Mucosa of rectum (tissue), 2 donors: ENCODE measurements around the gene CNDP2.
A peak's percentile ranks its signal among the peaks of the same experiment; 100 is the strongest.

ENCODE experiments used
- H3K27ac ChIP-seq, 2 donors: one replicate each; pipeline ENCODE4 v1.7.0; 2013; ENCODE audit warnings: inconsistent platforms in 2 of 2, low read depth in 2 of 2, low read length in 2 of 2
- H3K27me3 ChIP-seq, 2 donors: one replicate each; pipeline ENCODE4 v1.7.0; 2013; ENCODE audit warnings: low read length in 2 of 2; ENCODE audit not compliant: control insufficient read depth in 2 of 2, insufficient read depth in 2 of 2
- H3K36me3 ChIP-seq, 2 donors: one replicate each; pipeline ENCODE4 v1.7.0; 2013; ENCODE audit warnings: low read length in 2 of 2; ENCODE audit not compliant: control insufficient read depth in 2 of 2, insufficient read depth in 2 of 2
- H3K4me1 ChIP-seq, 2 donors: one replicate each; pipeline ENCODE4 v1.7.0; 2013; ENCODE audit warnings: low read length in 2 of 2, mild to moderate bottlenecking in 1 of 2; ENCODE audit not compliant: control insufficient read depth in 2 of 2, insufficient read depth in 2 of 2
- H3K4me3 ChIP-seq, 2 donors: one replicate each; pipeline ENCODE4 v1.7.0; 2013; ENCODE audit warnings: low read length in 2 of 2
- H3K9ac ChIP-seq, 2 donors: one replicate each; pipeline ENCODE4 v1.7.0; 2013; ENCODE audit warnings: low read length in 2 of 2, low read depth in 1 of 2, mild to moderate bottlenecking in 1 of 2
- H3K9me3 ChIP-seq, 2 donors: one replicate each; pipeline ENCODE4 v1.7.0; 2013; ENCODE audit warnings: low read length in 2 of 2; ENCODE audit not compliant: control insufficient read depth in 2 of 2
- donor health status: healthy.
- donor health status: Normal muscosa, but diverticular disease.

CNDP2 gene

DNA sequence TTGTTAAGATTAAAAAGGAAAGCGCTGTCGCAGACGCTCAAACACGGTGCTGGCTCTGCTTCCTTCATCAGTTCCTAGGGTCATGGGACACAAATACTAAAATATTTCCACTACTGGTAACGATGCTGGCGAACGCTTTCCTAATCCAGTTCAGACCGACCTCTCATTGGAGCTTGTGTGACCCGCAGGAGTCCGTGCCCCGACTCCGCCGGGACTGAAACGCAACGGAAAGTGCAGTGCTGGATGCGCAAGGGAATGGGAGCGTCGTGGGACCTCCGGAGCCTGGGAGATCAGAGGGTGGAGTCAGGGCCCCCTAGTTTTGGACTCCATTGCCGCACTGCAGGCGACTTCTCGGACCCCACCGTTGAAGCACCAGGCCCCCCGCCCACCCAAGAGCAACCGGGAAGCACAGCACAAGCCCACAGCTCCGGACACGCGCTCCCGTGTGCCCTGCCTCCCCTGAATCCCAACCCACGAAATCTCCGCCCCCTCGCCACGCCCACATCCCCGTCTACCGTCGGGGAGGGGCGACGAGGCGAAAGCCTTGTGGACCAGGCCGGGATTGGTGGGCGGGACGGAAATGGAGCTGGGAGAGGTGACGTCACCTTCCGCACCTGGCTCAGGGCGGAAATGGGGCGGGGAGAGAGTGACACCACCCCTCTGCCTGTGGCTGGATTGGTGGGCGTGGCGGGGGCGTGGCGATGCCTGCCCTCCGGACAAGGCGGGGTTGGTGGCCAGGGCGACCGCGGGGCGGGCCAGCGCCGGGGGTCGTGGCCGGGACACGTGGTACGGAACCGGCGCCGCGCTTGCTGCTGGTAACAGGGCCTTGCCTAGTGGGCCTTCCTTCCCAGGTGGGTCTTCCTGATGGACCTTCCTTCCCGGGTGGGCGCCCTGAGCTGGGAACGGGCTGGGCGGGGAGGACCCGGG lies at the start of gene CNDP2:
CNDP2 (plus strand) TSS at position 783 of the 927 bp plus-strand sequence. CDS start 3,611 bp downstream, outside the sequence.
- Histone ChIP-seq H3K9ac (peak within 1 kb of the TSS; percentile 95 to 97), H3K27me3 (no peaks in the 10 kb centered on the region), H3K36me3 (no peaks in the 10 kb centered on the region), H3K27ac (peak within 1 kb of the TSS; percentile 91 to 93), H3K9me3 (no peaks in the 10 kb centered on the region), H3K4me1 (peaks cover 27 to 30% of the 10 kb centered on the region in 2 donors), H3K4me3 (peak within 1 kb of the TSS; percentile 71 to 87)

- H3K4me3 ChIP-seq = no peak overlapping the region
- H3K4me1 ChIP-seq = peaks cover 0 to 8% of the 10 kb centered on the region in 2 donors
- no peak overlapping the region for H3K9ac ChIP-seq
- H3K9me3 ChIP-seq = no peaks in the 10 kb centered on the region
- H3K27ac ChIP-seq = no peak overlapping the region
- H3K36me3 ChIP-seq = no peaks in the 10 kb centered on the region
- H3K27me3 ChIP-seq = no peaks in the 10 kb centered on the region
Observed at GRCh38 chr18:74446631-74447403, 49.3 kb upstream of the CNDP2 start.

DNA sequence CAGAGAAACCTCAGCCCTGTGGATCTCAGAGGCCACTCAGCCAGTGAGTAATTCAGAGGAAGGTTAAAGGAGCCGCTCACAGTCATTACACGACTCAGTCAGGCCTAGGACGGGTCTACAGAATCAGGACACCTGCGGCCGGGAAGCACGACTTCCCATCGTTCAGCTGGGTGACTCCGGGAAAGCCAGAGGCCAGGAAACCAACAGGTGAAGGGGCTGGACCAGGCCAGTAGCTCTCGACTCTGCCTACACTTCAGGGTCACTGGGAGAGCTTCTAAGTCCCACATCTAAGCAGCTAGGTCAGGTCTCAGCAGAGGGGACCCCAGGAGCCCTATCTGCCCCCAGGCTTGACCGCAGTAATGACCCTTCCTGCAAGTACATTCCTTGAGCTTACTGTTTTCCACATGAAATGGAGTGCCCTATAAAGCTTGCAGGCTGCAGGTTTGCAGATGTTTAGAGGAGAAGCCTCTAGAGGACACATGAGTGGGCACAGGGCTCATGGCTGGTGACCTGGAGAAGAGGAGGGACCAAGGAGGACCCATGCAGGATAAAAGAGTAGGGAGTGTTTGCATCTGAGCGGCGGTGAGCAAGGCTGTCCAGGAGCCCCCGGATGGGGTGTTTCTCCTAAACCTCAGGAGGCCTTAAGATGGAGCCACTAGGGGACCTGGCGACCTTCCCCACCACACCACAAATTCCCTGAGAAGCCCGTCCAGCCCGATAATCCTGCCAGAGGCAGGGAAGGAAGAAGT lies 48.6 kb upstream of the CNDP2 start:
- no peaks in the 10 kb centered on the region for H3K27me3 ChIP-seq
- no peak overlapping the region for H3K4me3 ChIP-seq
- H3K9me3 ChIP-seq = no peaks in the 10 kb centered on the region
- H3K27ac ChIP-seq = no peak overlapping the region
- peaks cover 0 to 8% of the 10 kb centered on the region in 2 donors for H3K4me1 ChIP-seq
- H3K36me3 ChIP-seq = no peaks in the 10 kb centered on the region
- H3K9ac ChIP-seq = no peak overlapping the region

DNA sequence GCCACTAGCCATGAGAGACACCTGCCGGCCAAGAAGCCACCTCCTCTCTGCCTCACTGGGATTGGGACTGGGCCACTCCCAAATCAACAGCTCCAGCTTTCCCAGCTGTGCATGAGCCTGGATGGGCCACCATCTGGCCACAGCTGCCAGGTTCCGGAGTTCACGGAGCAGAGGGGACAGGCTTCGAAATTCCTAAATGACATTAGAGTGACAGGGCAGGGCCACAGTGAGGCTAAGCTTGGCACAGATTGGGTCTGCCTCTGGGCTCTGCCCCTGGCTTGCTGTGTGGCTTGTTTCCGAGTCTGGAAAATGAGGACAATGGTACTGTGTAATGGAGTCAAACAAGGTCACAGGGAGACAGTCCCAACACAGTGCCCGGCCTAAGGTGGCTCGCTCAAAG lies 45.5 kb upstream of the CNDP2 start:
- no peak overlapping the region for H3K27ac ChIP-seq
- H3K4me3 ChIP-seq = no peak overlapping the region
- H3K4me1 ChIP-seq = peaks cover 0 to 8% of the 10 kb centered on the region in 2 donors
- H3K27me3 ChIP-seq = peaks cover 0 to 8% of the 10 kb centered on the region in 2 donors
- H3K9me3 ChIP-seq = no peaks in the 10 kb centered on the region
- no peaks in the 10 kb centered on the region for H3K36me3 ChIP-seq
- H3K9ac ChIP-seq = no peak overlapping the region

DNA sequence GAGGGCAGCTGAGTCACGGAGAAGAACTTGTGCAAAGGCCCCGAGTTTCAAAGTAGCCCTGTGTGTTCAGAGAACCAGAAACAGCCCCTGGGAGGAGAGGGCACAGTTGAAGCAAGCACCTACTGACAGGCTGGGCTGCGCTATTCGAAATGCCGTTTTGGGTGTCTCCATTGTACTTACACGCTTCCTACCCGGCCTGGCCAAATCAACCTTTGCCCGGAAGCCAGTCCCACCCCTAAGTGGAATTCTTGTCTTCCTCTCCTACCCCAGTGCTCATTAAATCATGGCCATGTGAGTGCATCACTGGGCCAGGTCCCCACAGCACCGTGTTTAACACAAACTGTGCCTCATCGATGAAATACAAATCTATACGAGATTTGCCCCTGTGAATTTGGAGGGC lies 45.0 kb upstream of the CNDP2 start:
- Histone ChIP-seq H3K27ac (no peak overlapping the region), H3K9me3 (no peaks in the 10 kb centered on the region), H3K27me3 (peaks cover 0 to 11% of the 10 kb centered on the region in 2 donors), H3K4me3 (no peak overlapping the region), H3K4me1 (peaks cover 0 to 10% of the 10 kb centered on the region in 2 donors), H3K9ac (no peak overlapping the region), H3K36me3 (no peaks in the 10 kb centered on the region)

DNA sequence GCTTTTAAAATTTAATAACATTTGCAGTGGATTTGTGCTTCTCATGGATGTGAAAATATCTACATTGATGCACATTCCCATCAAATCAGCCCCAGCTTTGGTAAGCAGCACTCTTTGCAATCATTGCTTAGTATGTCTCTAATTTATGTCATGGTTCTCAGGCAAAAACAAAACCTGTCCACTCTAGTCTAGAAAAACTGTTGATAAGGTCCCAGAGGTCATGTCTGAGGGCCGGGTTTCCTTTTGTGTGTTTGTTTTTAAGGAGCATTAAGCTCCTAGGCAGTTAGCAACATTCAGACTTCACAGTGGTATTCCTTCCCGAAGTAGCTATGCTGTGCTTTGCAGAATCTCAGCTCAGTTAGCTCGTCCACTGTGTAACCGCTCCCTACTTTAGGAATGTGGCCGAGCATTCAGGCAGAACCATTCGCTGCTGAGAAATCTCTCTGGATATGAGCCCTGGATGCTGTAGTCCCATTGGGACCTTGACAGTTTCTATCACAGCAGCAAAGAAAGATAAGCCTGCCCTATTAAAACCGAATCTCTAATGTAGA lies 43.1 kb upstream of the CNDP2 start:
- H3K9me3 ChIP-seq = no peaks in the 10 kb centered on the region
- H3K27me3 ChIP-seq = peaks cover 11 to 18% of the 10 kb centered on the region in 2 donors
- H3K36me3 ChIP-seq = no peaks in the 10 kb centered on the region
- H3K27ac ChIP-seq = no peak overlapping the region
- H3K4me1 ChIP-seq = peaks cover 0 to 10% of the 10 kb centered on the region in 2 donors
- H3K9ac ChIP-seq = no peak overlapping the region
- H3K4me3 ChIP-seq = no peak overlapping the region

DNA sequence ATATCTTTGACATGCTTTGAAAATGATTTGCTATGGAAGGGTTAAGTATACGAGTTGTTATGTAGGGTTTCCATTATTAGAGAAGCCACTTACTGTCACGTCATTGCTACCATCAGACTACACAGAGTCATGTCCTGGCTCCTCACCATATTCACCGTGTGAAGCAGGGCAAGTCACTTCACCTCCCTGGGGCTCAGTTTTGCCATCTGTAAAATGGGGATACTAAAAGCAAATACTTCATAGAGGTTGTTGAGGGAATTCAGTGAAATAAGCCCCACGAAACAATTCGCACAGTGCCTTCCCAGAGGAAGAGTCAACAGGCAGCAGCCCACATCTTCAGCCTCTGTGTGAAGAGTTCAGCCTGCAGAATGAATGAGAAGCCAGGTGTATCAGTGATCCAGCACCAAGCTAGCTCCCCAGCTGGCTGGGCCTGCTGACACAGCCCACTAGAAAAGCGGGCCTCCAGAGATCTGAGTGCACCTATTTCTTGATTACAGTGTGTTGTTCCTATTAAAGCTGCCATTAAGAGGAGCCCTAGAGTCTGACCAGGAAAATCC lies 42.4 kb upstream of the CNDP2 start:
- H3K27ac ChIP-seq = no peak overlapping the region
- no peak overlapping the region for H3K4me3 ChIP-seq
- peaks cover 0 to 10% of the 10 kb centered on the region in 2 donors for H3K4me1 ChIP-seq
- peaks cover 16 to 23% of the 10 kb centered on the region in 2 donors for H3K27me3 ChIP-seq
- no peak overlapping the region for H3K9ac ChIP-seq
- H3K9me3 ChIP-seq = no peaks in the 10 kb centered on the region
- H3K36me3 ChIP-seq = no peaks in the 10 kb centered on the region

DNA sequence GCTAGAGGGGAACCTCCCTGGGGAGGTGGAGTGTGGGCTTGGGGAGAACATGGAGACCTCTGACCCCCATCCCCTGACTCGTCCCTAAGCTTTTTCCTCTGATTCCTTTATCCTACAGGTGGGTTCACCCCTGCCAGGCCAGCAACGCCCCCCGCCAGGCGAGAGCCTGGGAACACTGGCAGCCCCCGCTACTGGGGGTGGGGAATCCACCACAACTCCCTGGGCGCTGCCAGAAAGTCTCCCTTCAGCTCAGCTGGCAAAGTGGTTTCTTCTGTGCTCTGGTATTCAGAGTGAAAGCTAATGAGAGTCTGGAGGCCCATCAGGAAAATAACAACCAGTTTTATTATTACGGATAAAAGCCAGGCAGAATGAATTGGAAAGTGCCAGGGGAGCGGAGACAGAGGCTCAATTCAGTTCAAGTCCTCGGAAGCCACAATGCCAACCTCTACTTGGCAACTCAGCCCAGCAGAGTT lies 41.8 kb upstream of the CNDP2 start:
- H3K36me3 ChIP-seq = no peaks in the 10 kb centered on the region
- H3K27me3 ChIP-seq = peaks cover 16 to 23% of the 10 kb centered on the region in 2 donors
- H3K9ac ChIP-seq = no peak overlapping the region
- H3K9me3 ChIP-seq = no peaks in the 10 kb centered on the region
- no peak overlapping the region for H3K4me3 ChIP-seq
- peaks cover 0 to 10% of the 10 kb centered on the region in 2 donors for H3K4me1 ChIP-seq
- H3K27ac ChIP-seq = no peak overlapping the region

DNA sequence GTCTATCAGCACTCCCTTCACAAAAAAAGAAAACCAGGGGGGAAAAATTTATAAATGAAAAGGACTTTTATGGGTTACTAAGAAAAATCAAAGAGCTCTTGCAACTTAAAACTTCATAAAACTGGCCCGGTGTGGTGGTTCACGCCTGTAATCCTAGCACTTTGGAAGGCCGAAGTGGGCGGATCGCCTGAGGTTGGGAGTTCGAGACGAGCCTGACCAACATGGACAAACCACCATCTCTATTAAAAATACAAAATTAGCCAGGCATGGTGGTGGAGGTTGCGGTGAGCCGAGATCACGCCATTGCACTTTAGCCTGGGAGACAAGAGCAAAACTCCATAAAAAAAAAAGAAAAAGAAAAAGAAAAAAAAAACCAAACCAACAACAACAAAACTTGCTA lies 40.8 kb upstream of the CNDP2 start:
- Histone ChIP-seq H3K9ac (no peak overlapping the region), H3K27ac (no peak overlapping the region), H3K27me3 (peaks cover 16 to 26% of the 10 kb centered on the region in 2 donors), H3K36me3 (no peaks in the 10 kb centered on the region), H3K4me1 (peaks cover 0 to 10% of the 10 kb centered on the region in 2 donors), H3K9me3 (no peaks in the 10 kb centered on the region), H3K4me3 (no peak overlapping the region)
